MM.1S (cell line): ENCODE results near the gene CTSO.

Experiments used
- EZH2 ChIP-seq: fragments of 300-600 bp; sonication (generic); optimal IDR thresholded peaks from 2 replicates; pipeline ENCODE3; 2017; ENCODE audit warnings: low read depth, mild to moderate bottlenecking, antibody characterized with exemption, low read length, mixed read lengths
- EZH2phosphoT487 ChIP-seq: fragments of 300-600 bp; sonication (generic); IDR thresholded peaks from 2 replicates; pipeline ENCODE4 v1.6.1; 2018; ENCODE audit warnings: antibody characterized with exemption, low read length
- TF ChIP-seq, protein P1 (sequence below): fragments of 300-600 bp; sonication (generic); IDR thresholded peaks from 2 replicates; pipeline ENCODE4 v1.5.1; 2016; ENCODE audit warnings: antibody characterized with exemption, low read length, mixed read lengths

DNA sequence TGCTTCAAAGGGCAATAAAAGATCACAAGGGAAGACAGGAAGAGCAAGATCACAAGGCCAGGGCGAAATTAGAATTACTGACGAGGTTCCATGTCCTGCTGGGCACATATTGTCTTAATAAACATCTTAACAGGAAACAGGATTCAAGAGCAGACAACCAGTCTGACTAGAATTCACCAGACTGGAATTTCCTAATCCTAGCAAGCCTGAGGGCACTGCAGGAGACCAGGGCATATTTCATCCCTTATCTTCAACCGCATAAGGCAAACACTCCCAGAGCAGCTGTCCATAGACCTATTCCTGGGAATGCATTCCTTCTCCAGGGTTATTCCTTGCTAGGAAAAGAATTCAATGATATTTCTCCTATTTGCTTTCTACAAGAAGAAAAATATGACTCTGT is 62.6 kb downstream of the CTSO start:
- TF ChIP-seq, protein P1, sequence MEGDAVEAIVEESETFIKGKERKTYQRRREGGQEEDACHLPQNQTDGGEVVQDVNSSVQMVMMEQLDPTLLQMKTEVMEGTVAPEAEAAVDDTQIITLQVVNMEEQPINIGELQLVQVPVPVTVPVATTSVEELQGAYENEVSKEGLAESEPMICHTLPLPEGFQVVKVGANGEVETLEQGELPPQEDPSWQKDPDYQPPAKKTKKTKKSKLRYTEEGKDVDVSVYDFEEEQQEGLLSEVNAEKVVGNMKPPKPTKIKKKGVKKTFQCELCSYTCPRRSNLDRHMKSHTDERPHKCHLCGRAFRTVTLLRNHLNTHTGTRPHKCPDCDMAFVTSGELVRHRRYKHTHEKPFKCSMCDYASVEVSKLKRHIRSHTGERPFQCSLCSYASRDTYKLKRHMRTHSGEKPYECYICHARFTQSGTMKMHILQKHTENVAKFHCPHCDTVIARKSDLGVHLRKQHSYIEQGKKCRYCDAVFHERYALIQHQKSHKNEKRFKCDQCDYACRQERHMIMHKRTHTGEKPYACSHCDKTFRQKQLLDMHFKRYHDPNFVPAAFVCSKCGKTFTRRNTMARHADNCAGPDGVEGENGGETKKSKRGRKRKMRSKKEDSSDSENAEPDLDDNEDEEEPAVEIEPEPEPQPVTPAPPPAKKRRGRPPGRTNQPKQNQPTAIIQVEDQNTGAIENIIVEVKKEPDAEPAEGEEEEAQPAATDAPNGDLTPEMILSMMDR: no peak
- TF ChIP-seq EZH2: no peak
- no peak for TF ChIP-seq EZH2phosphoT487
